Stimulated activated CD8-positive, alpha-beta memory T cell treated with anti-CD3 and anti-CD28 coated beads, Interleukin-7, amount 100 ng/mL, for 1 hour (primary cell): ENCODE results near the gene ATP6V0C.
"Not testable (repeated sequence)": the region's sequence is repeated elsewhere in the genome, so short reads cannot be mapped to it uniquely, and the experiment has no call there.

Experiments used
- DNase-seq, 2 donors: peaks; one replicate each; pipeline ENCODE4 v3.0.0-alpha.2; 2020; ENCODE audit warnings: low read depth in 2 of 2

The ATP6V0C gene

GRCh38 chr16:2527784-2528100, 14.0 kb downstream of the ATP6V0C start:
- DNase-seq: no peak

GRCh38 chr16:2528161-2529060, 14.7 kb downstream of the ATP6V0C start:
- no peak for DNase-seq

- DNase-seq: no peak
Observed at GRCh38 chr16:2529061-2529931, 15.5 kb downstream of the ATP6V0C start.

- DNase-seq: no peak
Observed at GRCh38 chr16:2529961-2530628, 16.3 kb downstream of the ATP6V0C start.

- DNase-seq: no peak
Observed at GRCh38 chr16:2530629-2531318, 17.0 kb downstream of the ATP6V0C start.

- no peak for DNase-seq
Observed at GRCh38 chr16:2531371-2531695, 17.6 kb downstream of the ATP6V0C start, which contains the start of gene CEMP1. Gene CEMP1, minus strand, starts transcription at chr16:2531408. Its CDS starts 335 bp downstream, at chr16:2531073.

GRCh38 chr16:2531696-2532493, 18.1 kb downstream of the ATP6V0C start:
- peak; percentile 94 to 95 for DNase-seq

GRCh38 chr16:2532494-2533141, 18.9 kb downstream of the ATP6V0C start:
- peak in 1 of 2 donors; percentile 31 for DNase-seq

- not testable (repeated sequence) for DNase-seq
Observed at GRCh38 chr16:2533142-2533755, 19.5 kb downstream of the ATP6V0C start.

- no peak for DNase-seq
Observed at GRCh38 chr16:2533912-2534311, 20.2 kb downstream of the ATP6V0C start.

GRCh38 chr16:2534335-2534734, 20.6 kb downstream of the ATP6V0C start:
- DNase-seq: not testable (repeated sequence)

- no peak for DNase-seq
Observed at GRCh38 chr16:2535625-2536013, 21.9 kb downstream of the ATP6V0C start.

- peak; percentile 83 to 91 for DNase-seq
Observed at GRCh38 chr16:2537451-2538379, 24.0 kb downstream of the ATP6V0C start, which contains the start of gene PDPK1. Gene PDPK1, plus strand, starts transcription at chr16:2538021. Its CDS starts 92 bp downstream, at chr16:2538113.

GRCh38 chr16:2539192-2539844, 25.6 kb downstream of the ATP6V0C start:
- DNase-seq: not testable (repeated sequence)

GRCh38 chr16:2539845-2540458, 26.2 kb downstream of the ATP6V0C start:
- not testable (repeated sequence) for DNase-seq

GRCh38 chr16:2540912-2541311, 27.2 kb downstream of the ATP6V0C start:
- DNase-seq: not testable (repeated sequence)

- DNase-seq: not testable (repeated sequence)
Observed at GRCh38 chr16:2541409-2541808, 27.7 kb downstream of the ATP6V0C start.
